SK-N-MC (cell line): ENCODE results near the gene PSMA6.

Source experiments
- EZH2 ChIP-seq: fragments of 200-600 bp; sonication (generic); IDR thresholded peaks from one replicate; pipeline ENCODE4 v1.6.1; 2017; ENCODE audit warnings: antibody characterized with exemption
- POLR2AphosphoS5 ChIP-seq: IDR thresholded peaks from 2 replicates; pipeline ENCODE4 v1.6.1; 2012; ENCODE audit warnings: mild to moderate bottlenecking, low read depth, low read length, borderline replicate concordance

- no peak for TF ChIP-seq POLR2AphosphoS5
- no peak for TF ChIP-seq EZH2
These were observed 10.8 kb upstream of the PSMA6 start for GRCh38 chr14:35281341-35281740.
